GM23338 (cell line): ENCODE measurements around the gene SESN1. TPM values are rescaled to one million over a fixed set of nuclear protein-coding genes. Genes with fewer than 3 reads are reported as not detected.

Experiments
- ATAC-seq: fragments of 200-7000 bp; cut with Tn5 transposase; 3 replicates; pipeline ENCODE4 v1.9.1; 2020
- DNase-seq: peaks from one replicate; pipeline ENCODE4 v3.0.0-alpha.2; 2015; ENCODE audit warnings: low spot score
- H2AFZ ChIP-seq: fragments of 200-600 bp; sonication (generic); 2 replicates; pipeline ENCODE4 v1.8.0; 2016; ENCODE audit warnings: antibody characterized with exemption, mild to moderate bottlenecking, moderate library complexity
- H3F3A ChIP-seq: fragments of 200-600 bp; sonication (generic); replicated peaks from 2 replicates; pipeline ENCODE4 v1.8.0; 2017; ENCODE audit warnings: antibody characterized with exemption, mixed run types, low read depth
- H3K27ac ChIP-seq: fragments of 200-600 bp; sonication (generic); 2 replicates; pipeline ENCODE4 v1.6.1; 2016; ENCODE audit warnings: low read depth
- H3K27me3 ChIP-seq: fragments of 200-600 bp; sonication (generic); 2 replicates; pipeline ENCODE4 v1.8.0; 2016; ENCODE audit warnings: mild to moderate bottlenecking, mixed run types, moderate library complexity; ENCODE audit not compliant: insufficient read depth
- H3K36me3 ChIP-seq: fragments of 200-600 bp; sonication (generic); 2 replicates; pipeline ENCODE4 v1.8.0; 2016; ENCODE audit warnings: mild to moderate bottlenecking; ENCODE audit not compliant: insufficient read depth
- H3K4me1 ChIP-seq: fragments of 200-600 bp; sonication (generic); 2 replicates; pipeline ENCODE4 v1.8.0; 2016; ENCODE audit warnings: mild to moderate bottlenecking, moderate library complexity; ENCODE audit not compliant: insufficient read depth
- H3K4me2 ChIP-seq: fragments of 200-600 bp; sonication (generic); 2 replicates; pipeline ENCODE4 v1.7.1; 2017; ENCODE audit warnings: mixed run types
- H3K4me3 ChIP-seq: fragments of 200-600 bp; sonication (generic); 2 replicates; pipeline ENCODE4 v1.6.1; 2016; ENCODE audit warnings: mixed run types
- H3K79me2 ChIP-seq: fragments of 200-600 bp; sonication (generic); replicated peaks from 2 replicates; pipeline ENCODE4 v1.8.0; 2017; ENCODE audit warnings: mild to moderate bottlenecking; ENCODE audit not compliant: insufficient read depth
- H3K9me2 ChIP-seq: fragments of 200-600 bp; sonication (generic); 2 replicates; pipeline ENCODE4 v1.8.0; 2017; ENCODE audit not compliant: insufficient read depth
- H4K20me1 ChIP-seq: fragments of 200-600 bp; sonication (generic); replicated peaks from 2 replicates; pipeline ENCODE4 v1.8.0; 2017; ENCODE audit warnings: mild to moderate bottlenecking; ENCODE audit not compliant: insufficient read depth
- H3K27ac Mint-ChIP-seq: 2 replicates; pipeline ENCODE4 v1.8.0; 2020; ENCODE audit warnings: inconsistent platforms, mild to moderate bottlenecking, moderate library complexity, mixed read lengths
- H3K27me3 Mint-ChIP-seq: 3 replicates; pipeline ENCODE4 v1.8.0; 2022; ENCODE audit warnings: low read depth, mild to moderate bottlenecking, moderate library complexity, mixed read lengths, inconsistent platforms; ENCODE audit not compliant: insufficient read depth, poor library complexity
- H3K36me3 Mint-ChIP-seq: 3 replicates; pipeline ENCODE4 v1.8.0; 2021; ENCODE audit warnings: low read depth, mild to moderate bottlenecking, inconsistent platforms, moderate library complexity, mixed read lengths
- H3K4me1 Mint-ChIP-seq: 3 replicates; pipeline ENCODE4 v1.8.0; 2020; ENCODE audit warnings: mild to moderate bottlenecking, inconsistent platforms, mixed read lengths
- H3K4me3 Mint-ChIP-seq: 3 replicates; pipeline ENCODE4 v1.8.0; 2021; ENCODE audit warnings: moderate library complexity, mild to moderate bottlenecking, inconsistent platforms, mixed read lengths
- H3K9me3 Mint-ChIP-seq: 3 replicates; pipeline ENCODE4 v1.8.0; 2020; ENCODE audit warnings: moderate library complexity, mild to moderate bottlenecking, inconsistent platforms, mixed read lengths
- CREB1 ChIP-seq: fragments of 250-450 bp; sonication (Bioruptor Pico); IDR thresholded peaks from 2 replicates; pipeline ENCODE4 v1.5.0; 2020; ENCODE audit warnings: low read depth, mild to moderate bottlenecking, moderate library complexity
- CTCF ChIP-seq, 2 experiments: fragments of 200-600 bp in 1 of 2; sonication (generic) in 1 of 2; conservative IDR thresholded peaks; 2 replicates each; pipeline versions ENCODE4 v1.5.1 to v1.6.1; 2016 to 2017; ENCODE audit warnings: antibody characterized with exemption in 2 of 2, low read depth in 2 of 2, mild to moderate bottlenecking in 2 of 2, moderate library complexity in 1 of 2
- ETS1 ChIP-seq: IDR thresholded peaks from 2 replicates; pipeline ENCODE4 v1.6.1; 2016; ENCODE audit warnings: antibody characterized with exemption
- EZH2 ChIP-seq: fragments of 200-600 bp; sonication (generic); IDR thresholded peaks from one replicate; pipeline ENCODE4 v1.8.0; 2017; ENCODE audit warnings: antibody characterized with exemption, mild to moderate bottlenecking, low read depth; ENCODE audit not compliant: unreplicated experiment
- EZH2phosphoT487 ChIP-seq: fragments of 200-600 bp; sonication (generic); IDR thresholded peaks from one replicate; pipeline ENCODE4 v1.8.1; 2018; ENCODE audit warnings: antibody characterized with exemption; ENCODE audit not compliant: unreplicated experiment
- NANOG ChIP-seq: IDR thresholded peaks from 2 replicates; pipeline ENCODE4 v1.6.1; 2016; ENCODE audit warnings: antibody characterized with exemption, borderline replicate concordance
- REST ChIP-seq: IDR thresholded peaks from one replicate; pipeline ENCODE4 v1.6.1; 2018; ENCODE audit warnings: antibody characterized with exemption; ENCODE audit not compliant: unreplicated experiment
- STAT1 ChIP-seq: IDR thresholded peaks from one replicate; pipeline ENCODE4 v1.6.1; 2016; ENCODE audit warnings: antibody characterized with exemption; ENCODE audit not compliant: unreplicated experiment
- ZNF114 ChIP-seq: fragments of 250-450 bp; sonication (Bioruptor Pico); IDR thresholded peaks from 2 replicates; pipeline ENCODE4 v1.5.0; 2020; ENCODE audit warnings: mild to moderate bottlenecking, moderate library complexity
- ZNF331 ChIP-seq: fragments of 250-450 bp; sonication (Bioruptor Pico); IDR thresholded peaks from 2 replicates; pipeline ENCODE4 v1.5.0; 2020; ENCODE audit warnings: low read depth, mild to moderate bottlenecking, moderate library complexity
- polyA plus RNA-seq: library from polyadenylated mRNA; unstranded; fragments of >200 nt; fragmentation: Nextera tagmentation; extraction: Ambion mirVana; gene quantifications from 2 replicates; pipeline ENCODE4 v1.2.1, GENCODE V29; 2016
- total RNA-seq: library from RNA; depleted of rRNA; stranded (reverse); fragments of >200 nt; shearing (Covaris generic); gene quantifications from 2 replicates; pipeline ENCODE4 v1.2.3, GENCODE V29; 2014

The SESN1 gene
- total and polyA plus RNA-seq, 2 experiments from 2014 or later: 26.2 to 36.4 TPM

GRCh38 chr6:108998485-108998884 is 96.2 kb downstream of the SESN1 start (continued):
- TF ChIP-seq ETS1 (no peak), ZNF114 (CRISPR knock-in tag) (no peak), EZH2 (no peak), ZNF331 (CRISPR knock-in tag) (no peak), NANOG (no peak), CREB1 (CRISPR knock-in tag) (no peak), CTCF (conservative IDR thresholded peaks at IDR 0.05; ENCODE audit: low read depth in 2 of 2) (no peak), EZH2phosphoT487 (no peak), STAT1 (no peak)

GRCh38 chr6:108996208-108996607 is 98.4 kb downstream of the SESN1 start:
- H3K36me3 Mint-ChIP-seq: peaks cover 22% of the 10 kb centered on the region
- TF ChIP-seq ETS1: no peak
- TF ChIP-seq REST: no peak
- no peak for TF ChIP-seq EZH2
- no peak for TF ChIP-seq CTCF (conservative IDR thresholded peaks at IDR 0.05; ENCODE audit: low read depth in 2 of 2)

More at GRCh38 chr6:108996208-108996607, 98.4 kb downstream of the SESN1 start:
- Histone ChIP-seq H2AFZ (no peak overlapping the region), H3K79me2 (no peaks in the 10 kb centered on the region), H3K4me2 (no peak overlapping the region), H3K27me3 (no peaks in the 10 kb centered on the region), H3K27ac (no peak overlapping the region), H3K4me1 (no peaks in the 10 kb centered on the region), H4K20me1 (no peaks in the 10 kb centered on the region), H3K4me3 (no peak overlapping the region), H3K9me2 (no peaks in the 10 kb centered on the region), H3K36me3 (peaks cover 5% of the 10 kb centered on the region; the same call in 1 of the 2 replicates), H3F3A (no peaks in the 10 kb centered on the region)
- Mint-ChIP-seq H3K4me1 (no peaks in the 10 kb centered on the region; the same call in 2 of the 3 replicates), H3K4me3 (no peak overlapping the region), H3K9me3 (no peaks in the 10 kb centered on the region), H3K27ac (no peak overlapping the region), H3K27me3 (no peaks in the 10 kb centered on the region)
- DNase-seq: no peak
- ATAC-seq: no peak
